ENCODE data around the gene APOBEC2.

APOBEC2 gene

GRCh38 chr6:41055149-41055548 lies 2.1 kb downstream of the APOBEC2 start:
- no peak for DNase-seq (ENCODE audit: low spot score)
- no peak for TF ChIP-seq CTCF (IDR thresholded peaks at IDR 0.05; ENCODE audit: borderline replicate concordance, control extremely low read depth, extremely low read depth, insufficient read depth, missing control alignments)
- in situ Hi-C loops (cut with MboI; ENCODE audit: low sequenced_read_pairs, unreplicated experiment) = no loop called here

- in situ Hi-C loops (cut with MboI; ENCODE audit: low sequenced_read_pairs, unreplicated experiment) = no loop called here
- TF ChIP-seq CTCF (IDR thresholded peaks at IDR 0.05; ENCODE audit: borderline replicate concordance, control extremely low read depth, extremely low read depth, insufficient read depth, missing control alignments) = no peak
These were observed 3.9 kb downstream of the APOBEC2 start for GRCh38 chr6:41056768-41057490.

GRCh38 chr6:41058783-41059181 lies 5.8 kb downstream of the APOBEC2 start:
- no peak for DNase-seq (ENCODE audit: low spot score)
- in situ Hi-C loops (cut with MboI; ENCODE audit: low sequenced_read_pairs, unreplicated experiment) = no loop called here

More at GRCh38 chr6:41056768-41057490, 3.9 kb downstream of the APOBEC2 start:
- DNase-seq (ENCODE audit: low spot score) = no peak

GRCh38 chr6:41059556-41059955 lies 6.6 kb downstream of the APOBEC2 start:
- TF ChIP-seq CTCF (IDR thresholded peaks at IDR 0.05; ENCODE audit: borderline replicate concordance, control extremely low read depth, extremely low read depth, insufficient read depth, missing control alignments) = no peak
- no peak for DNase-seq (ENCODE audit: low spot score)
- in situ Hi-C loops (cut with MboI; ENCODE audit: low sequenced_read_pairs, unreplicated experiment) = no loop called here

More at GRCh38 chr6:41058783-41059181, 5.8 kb downstream of the APOBEC2 start:
- TF ChIP-seq CTCF (IDR thresholded peaks at IDR 0.05; ENCODE audit: borderline replicate concordance, control extremely low read depth, extremely low read depth, insufficient read depth, missing control alignments) = no peak

- in situ Hi-C loops (cut with MboI; ENCODE audit: low sequenced_read_pairs, unreplicated experiment) = no loop called here
- no peak for TF ChIP-seq CTCF (IDR thresholded peaks at IDR 0.05; ENCODE audit: borderline replicate concordance, control extremely low read depth, extremely low read depth, insufficient read depth, missing control alignments)
- DNase-seq (ENCODE audit: low spot score) = no peak
These were observed 8.3 kb downstream of the APOBEC2 start for GRCh38 chr6:41061196-41061726.

- in situ Hi-C loops (cut with MboI; ENCODE audit: low sequenced_read_pairs, unreplicated experiment) = no loop called here
- DNase-seq (ENCODE audit: low spot score) = no peak
- TF ChIP-seq CTCF (IDR thresholded peaks at IDR 0.05; ENCODE audit: borderline replicate concordance, control extremely low read depth, extremely low read depth, insufficient read depth, missing control alignments) = no peak
These were observed 9.1 kb downstream of the APOBEC2 start for GRCh38 chr6:41062056-41062455.

Data from GM13976 (cell line).